HepG2 (cell line): ENCODE measurements around the gene MFSD11. TPM values are rescaled to one million over a fixed set of nuclear protein-coding genes. Genes with fewer than 3 reads are reported as not detected.

Source experiments
- KDM1A ChIP-seq: IDR thresholded peaks from 2 replicates; pipeline ENCODE4 v1.6.1; 2016; ENCODE audit warnings: missing compliant biosample characterization
- MAX ChIP-seq: IDR thresholded peaks from 2 replicates; pipeline ENCODE4 v1.6.1; 2012; ENCODE audit warnings: inconsistent platforms
- MTF2 ChIP-seq: sonication (generic); formaldehyde crosslinking; IDR thresholded peaks from 2 replicates; pipeline ENCODE4 v1.5.0; 2020; ENCODE audit warnings: missing genetic modification reagents, borderline replicate concordance
- MYPOP ChIP-seq: sonication (generic); formaldehyde crosslinking; IDR thresholded peaks from 2 replicates; pipeline ENCODE4 v1.8.1; 2023; ENCODE audit warnings: mild to moderate bottlenecking, moderate library complexity, missing genetic modification reagents
- NCOA2 ChIP-seq: sonication (generic); formaldehyde crosslinking; IDR thresholded peaks from 2 replicates; pipeline ENCODE4 v1.8.0; 2022; ENCODE audit warnings: inconsistent platforms
- STAG1 ChIP-seq: sonication (generic); formaldehyde crosslinking; IDR thresholded peaks from 2 replicates; pipeline ENCODE4 v1.4.0; 2020; ENCODE audit warnings: missing genetic modification reagents
- TAF1 ChIP-seq: sonication (generic); formaldehyde crosslinking; IDR thresholded peaks from 2 replicates; pipeline ENCODE4 v1.4.0; 2020; ENCODE audit warnings: missing genetic modification reagents
- THAP7 ChIP-seq: sonication (generic); formaldehyde crosslinking; IDR thresholded peaks from 2 replicates; pipeline ENCODE4 v1.8.1; 2023; ENCODE audit warnings: mild to moderate bottlenecking, missing genetic modification reagents
- ZBTB7A ChIP-seq: sonication (generic); formaldehyde crosslinking; IDR thresholded peaks from 2 replicates; pipeline ENCODE4 v1.8.0; 2022; ENCODE audit warnings: mild to moderate bottlenecking, missing genetic modification reagents
- ZMYM3 ChIP-seq: sonication (generic); formaldehyde crosslinking; IDR thresholded peaks from 2 replicates; pipeline ENCODE4 v1.5.1; 2020; ENCODE audit warnings: mild to moderate bottlenecking, missing genetic modification reagents
- ZNF572 ChIP-seq: sonication (generic); formaldehyde crosslinking; IDR thresholded peaks from 2 replicates; pipeline ENCODE4 v1.5.1; 2020; ENCODE audit warnings: mild to moderate bottlenecking, missing genetic modification reagents
- ZNF607 ChIP-seq: sonication (generic); formaldehyde crosslinking; IDR thresholded peaks from 2 replicates; pipeline ENCODE4 v1.5.1; 2020; ENCODE audit warnings: missing genetic modification reagents, mild to moderate bottlenecking, borderline replicate concordance
- ZNF672 ChIP-seq: sonication (generic); formaldehyde crosslinking; IDR thresholded peaks from 2 replicates; pipeline ENCODE4 v1.8.1; 2022; ENCODE audit warnings: missing genetic modification reagents
- polyA plus RNA-seq, 8 experiments: library from polyadenylated mRNA; depleted of rRNA in 3 of 8; stranded (reverse) in 7 of 8; unstranded in 1 of 8; fragments of >200 nt; fragmentation: Illumina TruSeq in 4 of 8; extraction: Trizol in 4 of 8; gene quantifications; 2 replicates each; pipeline versions ENCODE4 v1.2.1 to v1.2.3, GENCODE V29; 2011 to 2016; ENCODE audit warnings: low read depth in 4 of 8, missing spikeins in 1 of 8, mixed read lengths in 1 of 8; ENCODE audit not compliant: insufficient read depth in 1 of 8
- total RNA-seq, 5 experiments: library from RNA; depleted of rRNA; stranded (reverse); fragments of >200 nt; fragmentation: Illumina TruSeq; extraction: Trizol; gene quantifications; 2 replicates each; pipeline ENCODE4 v1.2.3, GENCODE V29; 2016; ENCODE audit warnings: low read depth in 1 of 5
- TF ChIP-seq, protein P1 (sequence below): IDR thresholded peaks from 2 replicates; pipeline ENCODE4 v1.6.1; 2012; ENCODE audit warnings: low read length, improper control_type of control experiment
- TF ChIP-seq, protein P2 (sequence below): sonication (generic); formaldehyde crosslinking; IDR thresholded peaks from 2 replicates; pipeline ENCODE4 v1.5.0; 2020; ENCODE audit warnings: mild to moderate bottlenecking, missing genetic modification reagents, moderate library complexity
- TF ChIP-seq, protein P3 (sequence below): sonication (generic); formaldehyde crosslinking; IDR thresholded peaks from 2 replicates; pipeline ENCODE4 v1.4.0; 2020; ENCODE audit warnings: missing genetic modification reagents
- TF ChIP-seq, protein P4 (sequence below): sonication (generic); formaldehyde crosslinking; IDR thresholded peaks from 2 replicates; pipeline ENCODE4 v1.5.0; 2020; ENCODE audit warnings: mild to moderate bottlenecking, missing genetic modification reagents, borderline replicate concordance

Gene MFSD11
- total and polyA plus RNA-seq, 2 of the 13 experiments (the other 11 are each of a cell fraction or from before 2014, with no cell fraction given), result 26.1 to 36.3 TPM

- TF ChIP-seq MYPOP, result no peak
- peak; percentile 38 for TF ChIP-seq STAG1 (CRISPR knock-in tag)
- peak; percentile 95 for TF ChIP-seq ZBTB7A (CRISPR knock-in tag)
- no peak for TF ChIP-seq ZNF672 (CRISPR knock-in tag)
- TF ChIP-seq MAX, result peak; percentile 33
- TF ChIP-seq NCOA2 (CRISPR knock-in tag), result peak; percentile 23; the same call in 1 of the 2 replicates
- TF ChIP-seq, protein P1, sequence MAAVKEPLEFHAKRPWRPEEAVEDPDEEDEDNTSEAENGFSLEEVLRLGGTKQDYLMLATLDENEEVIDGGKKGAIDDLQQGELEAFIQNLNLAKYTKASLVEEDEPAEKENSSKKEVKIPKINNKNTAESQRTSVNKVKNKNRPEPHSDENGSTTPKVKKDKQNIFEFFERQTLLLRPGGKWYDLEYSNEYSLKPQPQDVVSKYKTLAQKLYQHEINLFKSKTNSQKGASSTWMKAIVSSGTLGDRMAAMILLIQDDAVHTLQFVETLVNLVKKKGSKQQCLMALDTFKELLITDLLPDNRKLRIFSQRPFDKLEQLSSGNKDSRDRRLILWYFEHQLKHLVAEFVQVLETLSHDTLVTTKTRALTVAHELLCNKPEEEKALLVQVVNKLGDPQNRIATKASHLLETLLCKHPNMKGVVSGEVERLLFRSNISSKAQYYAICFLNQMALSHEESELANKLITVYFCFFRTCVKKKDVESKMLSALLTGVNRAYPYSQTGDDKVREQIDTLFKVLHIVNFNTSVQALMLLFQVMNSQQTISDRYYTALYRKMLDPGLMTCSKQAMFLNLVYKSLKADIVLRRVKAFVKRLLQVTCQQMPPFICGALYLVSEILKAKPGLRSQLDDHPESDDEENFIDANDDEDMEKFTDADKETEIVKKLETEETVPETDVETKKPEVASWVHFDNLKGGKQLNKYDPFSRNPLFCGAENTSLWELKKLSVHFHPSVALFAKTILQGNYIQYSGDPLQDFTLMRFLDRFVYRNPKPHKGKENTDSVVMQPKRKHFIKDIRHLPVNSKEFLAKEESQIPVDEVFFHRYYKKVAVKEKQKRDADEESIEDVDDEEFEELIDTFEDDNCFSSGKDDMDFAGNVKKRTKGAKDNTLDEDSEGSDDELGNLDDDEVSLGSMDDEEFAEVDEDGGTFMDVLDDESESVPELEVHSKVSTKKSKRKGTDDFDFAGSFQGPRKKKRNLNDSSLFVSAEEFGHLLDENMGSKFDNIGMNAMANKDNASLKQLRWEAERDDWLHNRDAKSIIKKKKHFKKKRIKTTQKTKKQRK, result no peak
- no peak for TF ChIP-seq KDM1A (CRISPR knock-in tag)
- TF ChIP-seq, protein P2, sequence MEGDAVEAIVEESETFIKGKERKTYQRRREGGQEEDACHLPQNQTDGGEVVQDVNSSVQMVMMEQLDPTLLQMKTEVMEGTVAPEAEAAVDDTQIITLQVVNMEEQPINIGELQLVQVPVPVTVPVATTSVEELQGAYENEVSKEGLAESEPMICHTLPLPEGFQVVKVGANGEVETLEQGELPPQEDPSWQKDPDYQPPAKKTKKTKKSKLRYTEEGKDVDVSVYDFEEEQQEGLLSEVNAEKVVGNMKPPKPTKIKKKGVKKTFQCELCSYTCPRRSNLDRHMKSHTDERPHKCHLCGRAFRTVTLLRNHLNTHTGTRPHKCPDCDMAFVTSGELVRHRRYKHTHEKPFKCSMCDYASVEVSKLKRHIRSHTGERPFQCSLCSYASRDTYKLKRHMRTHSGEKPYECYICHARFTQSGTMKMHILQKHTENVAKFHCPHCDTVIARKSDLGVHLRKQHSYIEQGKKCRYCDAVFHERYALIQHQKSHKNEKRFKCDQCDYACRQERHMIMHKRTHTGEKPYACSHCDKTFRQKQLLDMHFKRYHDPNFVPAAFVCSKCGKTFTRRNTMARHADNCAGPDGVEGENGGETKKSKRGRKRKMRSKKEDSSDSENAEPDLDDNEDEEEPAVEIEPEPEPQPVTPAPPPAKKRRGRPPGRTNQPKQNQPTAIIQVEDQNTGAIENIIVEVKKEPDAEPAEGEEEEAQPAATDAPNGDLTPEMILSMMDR (CRISPR knock-in tag), result peak; percentile 69
- TF ChIP-seq ZMYM3 (CRISPR knock-in tag), result 0 out of 2 replicates have a peak, but pooled peaks have one; percentile 8
- TF ChIP-seq, protein P3, sequence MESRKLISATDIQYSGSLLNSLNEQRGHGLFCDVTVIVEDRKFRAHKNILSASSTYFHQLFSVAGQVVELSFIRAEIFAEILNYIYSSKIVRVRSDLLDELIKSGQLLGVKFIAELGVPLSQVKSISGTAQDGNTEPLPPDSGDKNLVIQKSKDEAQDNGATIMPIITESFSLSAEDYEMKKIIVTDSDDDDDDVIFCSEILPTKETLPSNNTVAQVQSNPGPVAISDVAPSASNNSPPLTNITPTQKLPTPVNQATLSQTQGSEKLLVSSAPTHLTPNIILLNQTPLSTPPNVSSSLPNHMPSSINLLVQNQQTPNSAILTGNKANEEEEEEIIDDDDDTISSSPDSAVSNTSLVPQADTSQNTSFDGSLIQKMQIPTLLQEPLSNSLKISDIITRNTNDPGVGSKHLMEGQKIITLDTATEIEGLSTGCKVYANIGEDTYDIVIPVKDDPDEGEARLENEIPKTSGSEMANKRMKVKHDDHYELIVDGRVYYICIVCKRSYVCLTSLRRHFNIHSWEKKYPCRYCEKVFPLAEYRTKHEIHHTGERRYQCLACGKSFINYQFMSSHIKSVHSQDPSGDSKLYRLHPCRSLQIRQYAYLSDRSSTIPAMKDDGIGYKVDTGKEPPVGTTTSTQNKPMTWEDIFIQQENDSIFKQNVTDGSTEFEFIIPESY (CRISPR knock-in tag), result peak; percentile 51; the same call in 1 of the 2 replicates
- TF ChIP-seq, protein P4, sequence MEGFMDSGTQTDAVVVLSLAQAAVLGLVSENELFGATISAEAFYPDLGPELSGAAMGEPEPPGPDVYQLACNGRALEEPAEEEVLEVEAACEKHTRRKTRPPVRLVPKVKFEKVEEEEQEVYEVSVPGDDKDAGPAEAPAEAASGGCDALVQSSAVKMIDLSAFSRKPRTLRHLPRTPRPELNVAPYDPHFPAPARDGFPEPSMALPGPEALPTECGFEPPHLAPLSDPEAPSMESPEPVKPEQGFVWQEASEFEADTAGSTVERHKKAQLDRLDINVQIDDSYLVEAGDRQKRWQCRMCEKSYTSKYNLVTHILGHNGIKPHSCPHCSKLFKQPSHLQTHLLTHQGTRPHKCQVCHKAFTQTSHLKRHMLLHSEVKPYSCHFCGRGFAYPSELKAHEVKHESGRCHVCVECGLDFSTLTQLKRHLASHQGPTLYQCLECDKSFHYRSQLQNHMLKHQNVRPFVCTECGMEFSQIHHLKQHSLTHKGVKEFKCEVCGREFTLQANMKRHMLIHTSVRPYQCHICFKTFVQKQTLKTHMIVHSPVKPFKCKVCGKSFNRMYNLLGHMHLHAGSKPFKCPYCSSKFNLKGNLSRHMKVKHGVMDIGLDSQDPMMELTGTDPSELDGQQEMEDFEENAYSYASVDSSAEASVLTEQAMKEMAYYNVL (CRISPR knock-in tag), result 0 out of 2 replicates have a peak, but pooled peaks have one; percentile 26
- TF ChIP-seq TAF1 (CRISPR knock-in tag), result no peak
- TF ChIP-seq ZNF572, result peak; percentile 78; the same call in 1 of the 2 replicates
- 0 out of 2 replicates have a peak, but pooled peaks have one; percentile 18 for TF ChIP-seq ZNF607 (CRISPR knock-in tag)
- 0 out of 2 replicates have a peak, but pooled peaks have one; percentile 53 for TF ChIP-seq THAP7
- 0 out of 2 replicates have a peak, but pooled peaks have one; percentile 37 for TF ChIP-seq MTF2 (CRISPR knock-in tag)
Measured at GRCh38 chr17:76707985-76708807, 29.7 kb upstream of the MFSD11 start (continued).
